Measurements from ENCODE around the gene SLC37A3. TPM values are rescaled to one million over a fixed set of nuclear protein-coding genes. Genes with fewer than 3 reads are reported as not detected.

Gene SLC37A3
- total RNA-seq, 1 experiment from 2014 or later, result 75.1 TPM

DNA sequence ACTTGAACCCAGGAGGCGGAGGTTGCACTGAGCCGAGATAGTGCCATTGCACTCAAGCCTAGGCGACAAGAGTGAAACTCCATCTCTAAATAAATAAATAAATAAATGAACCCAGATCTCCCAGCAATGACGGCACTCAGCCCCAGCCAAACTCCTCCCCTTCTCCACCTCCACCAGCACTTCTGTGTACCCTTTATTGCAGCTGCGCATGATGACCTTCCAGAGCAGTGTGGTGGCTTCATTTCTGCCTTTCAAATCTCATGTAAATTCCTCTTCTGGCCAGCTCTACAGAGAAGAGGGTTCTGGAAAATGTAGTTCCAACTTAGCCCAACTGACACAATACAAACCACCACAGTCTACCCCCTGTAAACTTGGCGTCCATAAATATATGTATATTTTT, 108.5 kb downstream of the SLC37A3 start:
- in situ Hi-C loops (cut with HindIII; ENCODE audit: low sequenced_read_pairs), result no loop called here
- DNase-seq (ENCODE audit: low spot score), result no peak

DNA sequence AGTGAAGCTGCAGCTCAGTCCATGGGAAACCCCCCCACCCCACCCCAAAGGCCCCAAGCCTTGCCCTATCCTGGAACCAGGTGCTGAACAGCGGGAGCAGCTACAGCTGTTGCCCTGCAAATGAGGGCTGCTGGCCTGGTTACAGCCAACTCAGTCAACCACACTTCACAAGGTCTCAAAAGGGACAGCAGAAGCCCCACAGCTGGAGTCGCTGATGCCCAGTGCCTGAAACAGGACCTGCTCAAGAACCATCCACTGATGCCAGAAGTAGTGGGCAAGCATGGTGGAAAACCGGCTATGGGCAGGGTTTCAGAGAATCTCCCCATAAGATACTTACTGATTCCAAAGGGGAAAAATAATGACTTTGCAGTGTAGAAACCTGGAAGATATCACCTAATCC, 110.3 kb downstream of the SLC37A3 start:
- in situ Hi-C loops (cut with HindIII; ENCODE audit: low sequenced_read_pairs), result no loop called here
- DNase-seq (ENCODE audit: low spot score), result no peak

DNA sequence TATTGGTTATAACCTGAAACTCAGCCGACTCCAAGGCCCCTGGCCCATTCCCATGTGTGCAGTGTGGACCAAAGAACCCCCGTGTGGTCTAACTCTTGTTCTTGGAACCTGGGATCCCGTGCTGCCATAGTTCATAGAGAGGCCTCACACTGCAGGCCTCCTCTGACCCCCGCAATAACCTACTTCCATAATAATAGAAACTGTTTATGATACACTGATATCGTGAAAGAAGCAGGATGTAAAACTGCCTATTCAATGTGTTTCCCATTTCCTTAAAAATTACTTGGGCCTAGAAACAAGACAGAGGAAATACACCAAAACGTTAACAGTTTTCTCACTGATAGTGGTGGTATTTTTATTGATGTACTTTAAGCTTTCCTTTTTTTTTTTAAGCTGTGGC, 112.4 kb downstream of the SLC37A3 start:
- in situ Hi-C loops (cut with HindIII; ENCODE audit: low sequenced_read_pairs), result no loop called here

DNA sequence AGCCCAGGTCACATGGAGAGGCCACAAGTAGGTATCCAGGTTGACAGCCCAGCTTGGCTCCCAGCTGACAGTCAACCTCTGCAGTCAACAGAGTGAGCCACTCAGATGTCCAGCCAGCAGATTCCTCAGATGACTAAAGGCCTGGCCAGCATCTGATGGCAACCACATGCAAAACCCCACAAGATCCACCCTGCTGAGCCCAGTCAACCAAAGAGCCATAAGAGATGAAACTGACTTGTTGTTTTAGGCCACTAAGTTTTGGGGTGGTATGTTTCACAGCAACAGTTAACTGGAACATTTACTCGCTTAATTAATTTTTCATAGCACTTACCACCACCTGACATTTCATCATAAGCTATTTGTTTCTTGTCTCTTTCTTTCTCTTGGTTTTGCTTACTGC, 114.3 kb downstream of the SLC37A3 start:
- in situ Hi-C loops (cut with HindIII; ENCODE audit: low sequenced_read_pairs), result no loop called here

More for the DNA sequence above, 112.4 kb downstream of the SLC37A3 start:
- no peak for DNase-seq (ENCODE audit: low spot score)

More for the DNA sequence above, 114.3 kb downstream of the SLC37A3 start:
- no peak for DNase-seq (ENCODE audit: low spot score)

Other genes with a start within 250 kb of the SLC37A3 start
- 1.2 and 2.2 TPM in 2 replicates for gene KDM7A, start 221.5 kb downstream of the SLC37A3 start, total RNA-seq (2014; rRNA removed; shearing (Covaris generic))
- not detected in 2 replicates for gene RAB19, start 5.5 kb upstream of the SLC37A3 start, total RNA-seq (2014; rRNA removed; shearing (Covaris generic))
- 54.2 and 81.9 TPM in 2 replicates for gene MKRN1, start 81.0 kb upstream of the SLC37A3 start, total RNA-seq (2014; rRNA removed; shearing (Covaris generic))
- 7.9 and 13.4 TPM in 2 replicates for gene DENND2A, start 242.3 kb upstream of the SLC37A3 start, total RNA-seq (2014; rRNA removed; shearing (Covaris generic))